Measurements from ENCODE around the gene DHX29. TPM values are rescaled to one million over a fixed set of nuclear protein-coding genes. Genes with fewer than 3 reads are reported as not detected.

Gene DHX29
- polyA plus RNA-seq, 1 donor (not counting 4 experiments of a cell fraction or from before 2014, with no cell fraction given), result 18.8 TPM

- dilution Hi-C loops (cut with MboI; ENCODE audit: extremely low pct_ligation_motif_present, low sequenced_read_pairs), result no loop called here
- no peaks in the 10 kb centered on the region for H4K20me1 ChIP-seq (ENCODE audit: control insufficient read depth, extremely low read depth, insufficient read depth, low read length)
- H3K9me1 ChIP-seq (ENCODE audit: control insufficient read depth, extremely low read depth, insufficient read depth, low read length), result no peaks in the 10 kb centered on the region
- DNase-seq (ENCODE audit: low read depth, low spot score) (no peak), FAIRE-seq (no peak)
- H3K27ac ChIP-seq (ENCODE audit: control insufficient read depth, insufficient read depth, low read length), result no peak overlapping the region
- peaks cover 2% of the 10 kb centered on the region for H3K79me2 ChIP-seq (ENCODE audit: control insufficient read depth, insufficient read depth, low read length)
- H3K27me3 ChIP-seq (ENCODE audit: control insufficient read depth, extremely low read depth, insufficient read depth, low read length), result no peaks in the 10 kb centered on the region
- H3K4me2 ChIP-seq (ENCODE audit: control insufficient read depth, extremely low read depth, insufficient read depth, low read depth, low read length), result no peak overlapping the region
- H3K9ac ChIP-seq (ENCODE audit: control insufficient read depth, extremely low read depth, insufficient read depth, low read length), result no peak overlapping the region
- no peak overlapping the region for H2AFZ ChIP-seq (ENCODE audit: control insufficient read depth, low read length)
- H3K36me3 ChIP-seq (ENCODE audit: control insufficient read depth in 2 of 2, extremely low read depth in 1 of 2, insufficient read depth in 2 of 2, low read length in 2 of 2), result peaks cover 15 to 23% of the 10 kb centered on the region in 2 experiments
- H3K9me3 ChIP-seq (ENCODE audit: control insufficient read depth, low read depth, low read length), result no peaks in the 10 kb centered on the region
- no peak for TF ChIP-seq CTCF (optimal IDR thresholded peaks at IDR 0.05 in 1 of 3, IDR thresholded peaks at IDR 0.05 in 1 of 3, conservative IDR thresholded peaks at IDR 0.05 in 1 of 3; ENCODE audit: extremely low read depth in 1 of 3, insufficient read depth in 2 of 3, low read length in 3 of 3)
- TF ChIP-seq EZH2 (IDR thresholded peaks at IDR 0.05; ENCODE audit: low read length), result no peak
- H3K4me1 ChIP-seq (ENCODE audit: control insufficient read depth, extremely low read depth, insufficient read depth, low read length), result no peaks in the 10 kb centered on the region
- no peak overlapping the region for H3K4me3 ChIP-seq (ENCODE audit: control insufficient read depth in 2 of 3, extremely low read depth in 1 of 3, insufficient read depth in 2 of 3, low read depth in 1 of 3, low read length in 3 of 3)
Observed at GRCh38 chr5:55290991-55291390, 16.5 kb downstream of the DHX29 start.

- FAIRE-seq (no peak), DNase-seq (ENCODE audit: low read depth, low spot score) (no peak)
- Histone ChIP-seq H3K27ac (ENCODE audit: control insufficient read depth, insufficient read depth, low read length) (no peak overlapping the region), H3K36me3 (ENCODE audit: control insufficient read depth in 2 of 2, extremely low read depth in 1 of 2, insufficient read depth in 2 of 2, low read length in 2 of 2) (peaks cover 14 to 16% of the 10 kb centered on the region in 2 experiments), H2AFZ (ENCODE audit: control insufficient read depth, low read length) (no peak overlapping the region), H3K4me2 (ENCODE audit: control insufficient read depth, extremely low read depth, insufficient read depth, low read depth, low read length) (no peak overlapping the region), H3K27me3 (ENCODE audit: control insufficient read depth, extremely low read depth, insufficient read depth, low read length) (no peaks in the 10 kb centered on the region), H3K4me1 (ENCODE audit: control insufficient read depth, extremely low read depth, insufficient read depth, low read length) (no peaks in the 10 kb centered on the region), H3K9me1 (ENCODE audit: control insufficient read depth, extremely low read depth, insufficient read depth, low read length) (no peaks in the 10 kb centered on the region), H3K4me3 (ENCODE audit: control insufficient read depth in 2 of 3, extremely low read depth in 1 of 3, insufficient read depth in 2 of 3, low read depth in 1 of 3, low read length in 3 of 3) (no peak overlapping the region), H4K20me1 (ENCODE audit: control insufficient read depth, extremely low read depth, insufficient read depth, low read length) (no peaks in the 10 kb centered on the region), H3K9me3 (ENCODE audit: control insufficient read depth, low read depth, low read length) (no peaks in the 10 kb centered on the region), H3K79me2 (ENCODE audit: control insufficient read depth, insufficient read depth, low read length) (peaks cover under 1% of the 10 kb centered on the region), H3K9ac (ENCODE audit: control insufficient read depth, extremely low read depth, insufficient read depth, low read length) (no peak overlapping the region)
- TF ChIP-seq CTCF (optimal IDR thresholded peaks at IDR 0.05 in 1 of 3, IDR thresholded peaks at IDR 0.05 in 1 of 3, conservative IDR thresholded peaks at IDR 0.05 in 1 of 3; ENCODE audit: extremely low read depth in 1 of 3, insufficient read depth in 2 of 3, low read length in 3 of 3) (no peak), EZH2 (IDR thresholded peaks at IDR 0.05; ENCODE audit: low read length) (no peak)
- dilution Hi-C loops (cut with MboI; ENCODE audit: extremely low pct_ligation_motif_present, low sequenced_read_pairs), result no loop called here
Observed at GRCh38 chr5:55289808-55290207, 17.7 kb downstream of the DHX29 start.
